ENCODE results near the gene ARID1B. TPM values are rescaled to one million over a fixed set of nuclear protein-coding genes. Genes with fewer than 3 reads are reported as not detected.

The ARID1B gene
- total RNA-seq, 2 donors from 2014 or later, result 43.9 to 44.6 TPM

GRCh38 chr6:156934069-156934460 is 156.9 kb downstream of the ARID1B start:
- no peak for TF ChIP-seq CTCF (IDR thresholded peaks at IDR 0.05)
- H3K27me3 ChIP-seq, result no peaks in the 10 kb centered on the region
- DNase-seq (ENCODE audit: low spot score), result no peak
- H3K36me3 ChIP-seq, result no peaks in the 10 kb centered on the region
- peaks cover 0 to 43% of the 10 kb centered on the region in 2 donors for H3K4me1 ChIP-seq
- no peaks in the 10 kb centered on the region for H3K9me3 ChIP-seq
- peak overlapping the region; percentile 40 to 52 for H3K27ac ChIP-seq
- H3K4me3 ChIP-seq, result no peak overlapping the region

DNA sequence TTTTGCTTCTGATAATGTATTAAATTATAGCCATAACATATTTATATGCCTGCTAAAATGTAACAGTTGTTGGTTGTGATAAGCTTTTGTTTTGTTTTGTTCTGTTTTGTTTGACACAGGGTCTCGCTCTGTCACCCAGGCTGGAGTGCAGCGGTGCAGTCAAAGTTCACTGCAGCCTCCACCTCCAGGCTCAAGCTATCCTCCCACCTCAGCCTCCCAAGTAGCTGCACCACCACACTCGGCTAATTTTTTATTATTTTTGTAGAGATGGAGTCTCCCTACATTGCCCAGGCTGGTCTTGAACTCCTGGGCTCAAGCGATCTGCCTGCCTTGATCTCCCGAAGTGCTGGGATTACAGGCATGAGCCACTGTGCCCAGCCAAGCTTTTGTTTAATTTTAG is 157.8 kb downstream of the ARID1B start:
- H3K4me1 ChIP-seq, result peaks cover 0 to 51% of the 10 kb centered on the region in 2 donors
- TF ChIP-seq CTCF (IDR thresholded peaks at IDR 0.05), result no peak
- H3K36me3 ChIP-seq, result no peaks in the 10 kb centered on the region
- no peak for DNase-seq (ENCODE audit: low spot score)
- no peaks in the 10 kb centered on the region for H3K27me3 ChIP-seq
- no peak overlapping the region for H3K4me3 ChIP-seq
- H3K9me3 ChIP-seq, result no peaks in the 10 kb centered on the region
- peak overlapping the region in 1 of 2 donors; percentile 23 for H3K27ac ChIP-seq

DNA sequence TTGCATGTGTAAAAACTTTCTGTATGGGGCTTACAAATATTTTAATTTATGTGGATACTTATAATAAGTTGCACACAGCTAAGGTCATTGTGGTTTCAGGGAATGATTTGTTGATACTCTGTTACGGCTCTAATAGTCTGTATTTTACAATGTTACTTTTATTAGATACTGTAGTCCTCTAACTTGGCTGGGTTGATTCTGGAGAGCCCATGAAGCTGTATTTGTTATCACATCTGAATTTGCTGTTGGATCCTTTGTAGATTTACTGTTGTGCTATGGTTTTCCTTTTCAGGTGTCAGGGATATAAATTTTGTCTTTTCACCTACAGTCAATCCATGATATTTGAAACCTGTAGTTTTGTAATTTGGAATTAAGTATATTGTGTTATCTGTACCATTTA is 161.0 kb downstream of the ARID1B start:
- H3K27me3 ChIP-seq, result no peaks in the 10 kb centered on the region
- no peaks in the 10 kb centered on the region for H3K36me3 ChIP-seq
- TF ChIP-seq CTCF (IDR thresholded peaks at IDR 0.05), result no peak
- no peak overlapping the region for H3K27ac ChIP-seq
- peaks cover 0 to 67% of the 10 kb centered on the region in 2 donors for H3K4me1 ChIP-seq
- H3K9me3 ChIP-seq, result no peaks in the 10 kb centered on the region
- no peak for DNase-seq (ENCODE audit: low spot score)
- no peak overlapping the region for H3K4me3 ChIP-seq

- peak overlapping the region in 1 of 2 donors; percentile 2 for H3K27ac ChIP-seq
- H3K9me3 ChIP-seq, result no peaks in the 10 kb centered on the region
- TF ChIP-seq CTCF (IDR thresholded peaks at IDR 0.05), result no peak
- no peaks in the 10 kb centered on the region for H3K27me3 ChIP-seq
- DNase-seq (ENCODE audit: low spot score), result no peak
- H3K36me3 ChIP-seq, result no peaks in the 10 kb centered on the region
- H3K4me1 ChIP-seq, result peaks cover 0 to 55% of the 10 kb centered on the region in 2 donors
- H3K4me3 ChIP-seq, result no peak overlapping the region
These were observed 163.0 kb downstream of the ARID1B start for GRCh38 chr6:156940221-156940620.

DNA sequence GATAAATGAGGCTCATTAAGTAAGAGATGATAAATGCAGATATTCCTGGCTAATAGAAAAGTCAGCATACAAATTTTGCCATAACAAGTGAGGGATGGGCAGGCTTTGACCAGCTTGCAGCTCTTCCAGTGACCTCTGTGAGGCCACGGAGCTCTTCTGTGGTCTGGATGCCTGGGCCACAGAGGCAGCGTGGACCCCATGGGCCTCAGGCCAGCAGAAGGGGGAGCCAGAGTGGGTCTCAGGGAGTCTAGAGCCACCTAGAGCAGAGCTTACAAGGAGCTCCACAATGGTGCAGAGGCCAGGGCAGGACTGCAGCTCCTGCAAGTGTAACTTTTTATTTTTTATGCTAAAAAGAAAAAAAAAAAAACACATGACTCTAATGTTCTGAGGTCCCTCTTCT is 165.1 kb downstream of the ARID1B start:
- H3K4me3 ChIP-seq, result no peak overlapping the region
- no peak for DNase-seq (ENCODE audit: low spot score)
- no peak overlapping the region for H3K27ac ChIP-seq
- H3K4me1 ChIP-seq, result peaks cover 0 to 61% of the 10 kb centered on the region in 2 donors
- no peaks in the 10 kb centered on the region for H3K27me3 ChIP-seq
- no peak for TF ChIP-seq CTCF (IDR thresholded peaks at IDR 0.05)
- no peaks in the 10 kb centered on the region for H3K9me3 ChIP-seq
- no peaks in the 10 kb centered on the region for H3K36me3 ChIP-seq

- Histone ChIP-seq H3K4me3 (no peak overlapping the region), H3K4me1 (peaks cover 0 to 59% of the 10 kb centered on the region in 2 donors), H3K36me3 (no peaks in the 10 kb centered on the region), H3K9me3 (no peaks in the 10 kb centered on the region), H3K27ac (no peak overlapping the region), H3K27me3 (no peaks in the 10 kb centered on the region)
- TF ChIP-seq CTCF (IDR thresholded peaks at IDR 0.05), result no peak
- no peak for DNase-seq (ENCODE audit: low spot score)
These were observed 166.0 kb downstream of the ARID1B start for GRCh38 chr6:156943166-156943565.
